ENCODE measurements around the gene ENTREP3.
A peak's percentile ranks its signal among the peaks of the same experiment; 100 is the strongest.
"Not testable (repeated sequence)": the region's sequence is repeated elsewhere in the genome, so short reads cannot be mapped to it uniquely, and the experiment has no call there.

ENTREP3 gene, protein sequence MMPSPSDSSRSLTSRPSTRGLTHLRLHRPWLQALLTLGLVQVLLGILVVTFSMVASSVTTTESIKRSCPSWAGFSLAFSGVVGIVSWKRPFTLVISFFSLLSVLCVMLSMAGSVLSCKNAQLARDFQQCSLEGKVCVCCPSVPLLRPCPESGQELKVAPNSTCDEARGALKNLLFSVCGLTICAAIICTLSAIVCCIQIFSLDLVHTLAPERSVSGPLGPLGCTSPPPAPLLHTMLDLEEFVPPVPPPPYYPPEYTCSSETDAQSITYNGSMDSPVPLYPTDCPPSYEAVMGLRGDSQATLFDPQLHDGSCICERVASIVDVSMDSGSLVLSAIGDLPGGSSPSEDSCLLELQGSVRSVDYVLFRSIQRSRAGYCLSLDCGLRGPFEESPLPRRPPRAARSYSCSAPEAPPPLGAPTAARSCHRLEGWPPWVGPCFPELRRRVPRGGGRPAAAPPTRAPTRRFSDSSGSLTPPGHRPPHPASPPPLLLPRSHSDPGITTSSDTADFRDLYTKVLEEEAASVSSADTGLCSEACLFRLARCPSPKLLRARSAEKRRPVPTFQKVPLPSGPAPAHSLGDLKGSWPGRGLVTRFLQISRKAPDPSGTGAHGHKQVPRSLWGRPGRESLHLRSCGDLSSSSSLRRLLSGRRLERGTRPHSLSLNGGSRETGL

DNA sequence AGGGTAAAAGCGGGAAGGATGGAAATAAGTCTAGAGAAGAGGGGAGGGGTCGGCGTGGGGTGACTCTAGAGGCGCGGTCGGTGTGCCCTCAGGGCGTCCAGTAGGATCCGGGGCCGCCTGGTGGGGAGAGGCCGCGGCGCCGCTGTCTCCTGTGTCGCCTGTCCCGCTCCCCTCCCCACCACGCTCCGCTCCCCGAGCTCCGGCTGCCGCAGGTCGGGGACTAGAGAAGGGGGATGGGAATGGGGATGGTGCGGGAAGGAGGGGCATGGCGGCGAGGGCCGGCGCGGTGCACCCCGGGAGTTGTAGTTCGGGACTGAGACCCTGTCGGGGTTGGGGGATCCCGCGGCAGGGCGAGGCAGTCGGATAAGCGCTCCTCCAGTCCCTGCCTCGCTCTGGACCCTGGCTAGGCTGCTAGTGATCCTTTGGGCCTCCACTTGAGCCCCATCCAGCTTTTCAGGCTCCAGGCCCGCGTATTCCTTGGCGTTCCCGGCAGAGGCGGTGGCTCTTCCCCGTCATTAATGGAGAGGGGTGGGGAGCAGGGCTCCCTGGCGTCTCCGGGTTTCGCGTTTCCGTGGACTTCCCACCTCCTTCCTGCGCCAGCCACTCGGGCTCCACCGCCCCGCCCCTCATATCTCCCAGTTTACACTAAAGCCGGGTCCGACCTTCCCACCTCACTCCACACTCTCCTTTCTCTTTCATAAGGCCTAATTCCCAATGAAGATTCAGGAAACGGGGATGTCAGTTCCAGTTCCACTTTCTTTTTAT lies at the start of gene ENTREP3:
ENTREP3 (minus strand) TSS at position 241 of the 765 bp plus-strand sequence. CDS start 606 bp downstream, outside the sequence.
- DNase-seq: peak; percentile 18 to 93 (median 82)

- DNase-seq: no peak
Measured at GRCh38 chr1:155304558-155305063, 49.3 kb upstream of the ENTREP3 start.

GRCh38 chr1:155301342-155301841 lies 46.1 kb upstream of the ENTREP3 start, which contains the start of gene PKLR:
Gene PKLR (minus strand): TSS chr1:155301438. CDS start chr1:155301395, 43 bp downstream.
- no peak for DNase-seq

DNA sequence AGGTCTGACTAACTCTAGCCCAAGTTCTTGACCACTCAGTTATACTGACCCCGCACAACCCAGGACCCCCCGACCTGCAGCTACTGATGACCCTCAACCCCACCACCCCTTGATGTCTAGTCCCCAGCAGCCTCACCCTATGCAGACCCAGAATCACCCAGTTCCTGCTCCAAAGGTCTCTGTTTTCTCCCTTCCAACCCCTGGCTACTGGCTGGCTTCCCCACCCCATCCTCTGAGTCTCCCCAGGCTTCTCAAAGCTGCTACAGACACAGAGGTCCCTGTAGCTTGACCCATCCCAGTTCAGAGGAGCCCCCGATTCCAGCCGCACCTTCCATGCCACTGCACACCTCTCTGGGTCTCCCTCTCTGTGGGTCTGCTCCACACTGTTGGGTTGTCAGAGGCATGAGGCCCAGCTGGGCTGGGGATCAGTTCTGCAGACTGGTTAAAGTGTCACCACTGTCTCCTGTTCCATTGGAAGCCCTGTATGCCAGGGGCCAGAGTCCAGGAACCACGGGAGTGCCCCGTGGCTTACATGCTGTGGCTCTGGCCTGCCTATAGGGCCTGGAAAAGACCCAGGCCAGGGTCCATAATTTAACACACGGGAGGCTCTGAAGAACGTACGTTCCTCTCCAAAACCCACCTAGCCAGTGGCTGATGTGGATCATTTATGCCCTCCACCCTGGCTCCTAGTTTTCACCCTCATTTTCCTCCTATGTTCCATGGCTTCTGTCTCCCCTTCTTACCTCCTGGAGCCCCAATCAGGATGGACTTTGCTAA lies 45.5 kb upstream of the ENTREP3 start:
- no peak for DNase-seq

DNA sequence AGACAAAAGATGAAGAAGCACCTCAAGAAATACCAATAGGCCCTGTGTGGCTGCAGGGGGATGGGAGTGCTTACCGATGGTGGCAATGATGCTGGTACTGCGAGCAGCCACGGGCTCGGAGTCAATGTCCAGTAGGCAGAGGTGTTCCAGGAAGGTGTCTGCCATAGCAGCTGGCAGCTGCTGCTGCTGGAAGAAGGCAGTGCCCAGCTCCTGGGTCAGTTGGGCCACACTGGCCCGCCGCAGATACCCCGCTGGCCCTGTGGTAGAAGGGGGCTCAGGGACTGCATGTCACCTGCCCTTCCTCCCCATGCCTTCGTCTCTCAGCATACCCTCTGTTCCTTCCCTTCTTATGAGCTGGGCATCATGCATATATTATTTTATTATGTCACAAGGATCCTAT lies 44.7 kb upstream of the ENTREP3 start:
- DNase-seq: no peak

DNA sequence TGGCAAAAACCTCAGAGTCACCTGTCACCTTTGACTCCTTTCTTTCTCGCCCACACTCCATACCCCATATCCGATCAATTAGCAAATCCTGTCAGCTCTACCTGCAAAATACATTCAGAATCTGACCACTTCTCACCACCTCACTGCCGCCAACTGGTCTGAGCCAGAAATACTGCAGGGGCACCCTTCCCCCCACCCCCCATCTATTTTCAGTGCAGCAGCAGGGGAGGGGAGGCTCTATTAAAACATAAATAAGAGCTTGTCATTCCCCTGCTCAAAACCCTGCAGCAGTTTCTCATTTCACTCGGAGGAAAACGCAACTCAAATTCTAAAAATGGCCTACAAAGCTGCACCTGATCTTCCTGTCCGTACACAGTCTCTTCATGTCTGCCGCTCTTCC lies 42.1 kb upstream of the ENTREP3 start:
- DNase-seq: no peak

DNA sequence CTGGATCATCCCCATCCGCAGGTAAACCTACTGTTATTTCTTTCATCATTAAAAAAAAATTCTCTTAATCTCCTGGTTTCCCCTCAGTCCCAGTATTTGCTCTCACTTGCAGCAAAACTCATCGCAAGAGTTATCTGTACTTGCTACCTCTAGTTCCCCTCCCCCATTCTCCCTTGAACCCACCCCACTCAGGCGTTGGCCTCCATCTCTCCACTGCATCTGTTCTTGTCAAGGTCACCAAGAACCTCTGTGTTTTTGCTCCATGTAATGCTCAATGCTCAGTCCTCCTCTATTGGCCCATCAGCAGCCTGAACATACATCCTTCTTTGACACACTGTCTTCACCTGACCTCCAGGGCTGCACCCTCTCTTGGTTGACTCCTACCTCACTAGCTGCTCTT lies 41.4 kb upstream of the ENTREP3 start:
- no peak for DNase-seq

DNA sequence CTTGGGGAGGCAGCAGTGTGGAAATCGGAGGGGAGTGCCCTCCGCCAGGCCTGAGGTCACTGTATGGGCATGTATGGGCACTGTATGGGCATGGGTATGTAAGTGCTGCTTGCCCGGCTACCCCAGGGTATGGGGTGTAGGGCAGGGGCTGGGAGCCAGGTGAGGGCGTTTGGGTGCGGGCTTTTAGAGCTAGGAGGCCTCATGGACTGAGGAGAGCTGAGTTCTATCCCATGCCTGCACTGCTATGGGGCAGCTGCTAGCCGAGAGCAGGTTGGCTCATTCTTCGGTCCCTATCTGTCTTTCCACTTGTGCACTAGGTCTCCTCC lies 40.6 kb upstream of the ENTREP3 start:
- DNase-seq: no peak

GRCh38 chr1:155295183-155295941 lies 40.1 kb upstream of the ENTREP3 start:
- DNase-seq: no peak

GRCh38 chr1:155294520-155295182 lies 39.4 kb upstream of the ENTREP3 start:
- DNase-seq: no peak

DNA sequence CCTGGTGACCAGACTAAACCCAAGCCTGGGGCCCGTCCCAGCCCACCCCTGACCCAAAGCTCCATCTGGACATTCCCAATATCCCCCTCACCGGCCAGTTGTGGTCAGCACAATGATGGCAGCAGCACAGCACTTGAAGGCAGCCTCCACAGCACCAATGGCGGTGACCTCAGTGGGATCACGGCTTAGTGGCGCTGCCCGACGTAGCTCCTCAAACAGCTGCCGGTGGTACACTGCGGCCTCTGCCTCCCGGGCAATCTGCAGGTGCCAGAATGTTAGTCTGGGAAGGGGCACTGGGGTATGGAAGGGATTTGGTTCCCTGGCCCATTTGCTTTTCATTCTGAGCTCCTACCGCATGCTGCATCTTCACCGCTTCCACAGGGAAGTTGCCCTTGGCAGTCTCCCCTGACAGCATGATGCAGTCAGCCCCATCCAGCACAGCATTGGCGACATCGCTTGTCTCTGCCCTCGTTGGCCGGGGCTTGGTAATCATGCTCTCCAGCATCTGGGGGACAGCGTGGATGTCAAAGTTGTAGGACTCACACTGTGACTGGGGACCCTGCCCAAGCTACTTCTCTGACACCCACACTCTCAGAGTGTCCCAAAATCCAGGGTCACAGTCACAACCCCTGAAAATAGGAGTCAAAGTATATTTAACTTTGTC lies 37.9 kb upstream of the ENTREP3 start:
- DNase-seq: no peak

DNA sequence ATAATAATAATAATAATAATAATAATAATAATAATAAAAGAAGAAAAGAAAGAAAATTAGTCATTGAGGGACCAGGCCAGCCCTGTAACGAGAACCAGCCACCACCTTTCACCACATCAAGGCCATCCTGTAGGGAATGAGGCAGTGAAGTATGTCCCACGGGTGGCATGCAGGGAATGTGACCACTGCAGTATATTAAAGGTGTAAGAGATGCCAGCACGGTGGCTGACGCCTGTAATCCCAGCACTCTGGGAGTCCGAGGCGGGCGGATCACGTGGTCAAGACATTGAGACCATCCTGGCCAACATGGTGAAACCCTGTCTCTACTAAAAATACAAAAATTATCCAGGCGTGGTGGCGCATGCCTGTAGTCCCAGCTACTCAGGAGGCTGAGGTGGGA lies 35.7 kb upstream of the ENTREP3 start:
- DNase-seq: not testable (repeated sequence)

GRCh38 chr1:155287987-155288543 lies 32.8 kb upstream of the ENTREP3 start:
- no peak for DNase-seq

DNA sequence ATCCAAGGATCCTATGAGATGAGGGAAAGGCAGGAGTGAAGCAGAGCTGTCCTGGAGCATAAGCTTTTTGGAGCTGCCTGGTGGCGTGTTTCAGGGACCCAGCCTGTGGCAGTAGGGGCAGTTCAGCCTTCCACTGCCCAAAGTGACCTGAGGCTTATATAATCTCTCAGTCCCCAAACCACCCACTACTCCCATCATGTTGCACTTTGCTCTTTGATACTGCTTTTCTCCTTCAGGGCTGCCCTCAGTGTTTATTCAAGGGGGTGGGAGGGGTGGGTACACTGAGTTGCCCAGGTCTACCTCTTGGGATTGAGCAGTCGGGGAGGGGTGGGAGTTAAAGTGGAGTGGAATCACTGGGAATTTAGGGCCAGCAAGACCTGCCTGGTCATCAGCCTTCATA lies 31.3 kb upstream of the ENTREP3 start:
- DNase-seq: no peak

DNA sequence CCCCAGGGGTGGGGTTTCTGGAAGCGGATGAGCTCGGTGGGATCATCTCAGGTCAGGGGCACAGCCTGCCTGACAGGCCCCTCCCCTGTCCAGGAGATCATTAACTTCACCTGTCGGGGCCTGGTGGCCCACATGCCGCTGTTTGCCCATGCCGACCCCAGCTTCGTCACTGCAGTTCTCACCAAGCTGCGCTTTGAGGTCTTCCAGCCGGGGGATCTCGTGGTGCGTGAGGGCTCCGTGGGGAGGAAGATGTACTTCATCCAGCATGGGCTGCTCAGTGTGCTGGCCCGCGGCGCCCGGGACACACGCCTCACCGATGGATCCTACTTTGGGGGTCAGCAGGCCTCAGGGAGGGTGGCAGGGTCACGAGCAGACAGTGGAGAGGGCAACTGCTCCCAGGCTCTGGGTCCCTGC lies 30.4 kb upstream of the ENTREP3 start:
- DNase-seq: no peak

DNA sequence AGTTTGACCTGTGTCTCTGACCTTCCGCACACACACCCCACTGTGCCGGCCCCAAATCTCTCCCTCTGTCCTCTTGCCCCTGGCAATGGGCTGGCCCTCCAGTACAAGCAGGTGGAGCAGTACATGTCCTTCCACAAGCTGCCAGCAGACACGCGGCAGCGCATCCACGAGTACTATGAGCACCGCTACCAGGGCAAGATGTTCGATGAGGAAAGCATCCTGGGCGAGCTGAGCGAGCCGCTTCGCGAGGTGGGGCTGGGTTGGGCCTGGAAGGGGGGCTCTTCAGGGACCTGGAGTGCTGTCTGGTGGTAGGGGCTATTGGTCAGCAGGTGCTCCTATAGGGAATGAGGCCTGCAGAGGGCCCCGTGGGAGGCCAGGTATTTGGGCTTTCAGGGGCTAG lies 29.8 kb upstream of the ENTREP3 start:
- DNase-seq: no peak

DNA sequence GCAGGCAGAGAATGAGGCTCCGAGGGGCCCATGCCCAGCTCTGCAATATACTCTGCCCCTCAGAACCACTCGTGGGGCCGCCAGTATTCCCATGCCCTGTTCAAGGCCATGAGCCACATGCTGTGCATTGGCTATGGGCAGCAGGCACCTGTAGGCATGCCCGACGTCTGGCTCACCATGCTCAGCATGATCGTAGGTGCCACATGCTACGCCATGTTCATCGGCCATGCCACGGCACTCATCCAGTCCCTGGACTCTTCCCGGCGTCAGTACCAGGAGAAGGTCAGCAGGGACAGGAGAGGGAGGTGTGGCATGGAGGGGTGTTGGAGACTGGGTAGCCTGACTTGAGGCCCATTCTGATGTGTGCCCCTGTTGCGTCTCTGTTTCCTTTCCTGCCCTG lies 29.2 kb upstream of the ENTREP3 start:
- DNase-seq: no peak

- DNase-seq: no peak
Measured at GRCh38 chr1:155282488-155283091, 27.3 kb upstream of the ENTREP3 start.

Measured in anterior cingulate cortex (tissue), 58 donors.